GM19043 (cell line): ENCODE data around the gene ABCA5.
"Not testable (repeated sequence)": the region's sequence is repeated elsewhere in the genome, so short reads cannot be mapped to it uniquely, and the experiment has no call there.

Source experiments
- ATAC-seq: cut with Tn5 transposase; IDR thresholded peaks from one replicate; pipeline ENCODE4 v1.9.1; 2021; ENCODE audit warnings: low read depth; ENCODE audit not compliant: unreplicated experiment

Gene ABCA5

GRCh38 chr17:69222707-69223258 is 104.2 kb downstream of the ABCA5 start:
- no peak for ATAC-seq

- ATAC-seq = no peak
Observed at GRCh38 chr17:69220098-69220497, 106.8 kb downstream of the ABCA5 start.

- no peak for ATAC-seq
Observed at GRCh38 chr17:69218986-69219385, 107.9 kb downstream of the ABCA5 start.

- ATAC-seq = no peak
Observed at GRCh38 chr17:69213059-69213813, 113.7 kb downstream of the ABCA5 start.

GRCh38 chr17:69208640-69209039 is 118.3 kb downstream of the ABCA5 start:
- ATAC-seq = no peak

GRCh38 chr17:69207151-69207550 is 119.8 kb downstream of the ABCA5 start:
- ATAC-seq = no peak

GRCh38 chr17:69198238-69198637 is 128.7 kb downstream of the ABCA5 start:
- ATAC-seq = no peak

GRCh38 chr17:69196105-69196653 is 130.8 kb downstream of the ABCA5 start:
- ATAC-seq = not testable (repeated sequence)
